GM12874 (cell line): Measurements from ENCODE around the gene SMAD1.

Source experiments
- TF ChIP-seq, protein P1 (sequence below): IDR thresholded peaks from 2 replicates; pipeline ENCODE4 v1.5.1; 2011; ENCODE audit warnings: low read depth, mild to moderate bottlenecking, control low read depth, low read length, moderate library complexity; ENCODE audit not compliant: insufficient read depth

Gene SMAD1

DNA sequence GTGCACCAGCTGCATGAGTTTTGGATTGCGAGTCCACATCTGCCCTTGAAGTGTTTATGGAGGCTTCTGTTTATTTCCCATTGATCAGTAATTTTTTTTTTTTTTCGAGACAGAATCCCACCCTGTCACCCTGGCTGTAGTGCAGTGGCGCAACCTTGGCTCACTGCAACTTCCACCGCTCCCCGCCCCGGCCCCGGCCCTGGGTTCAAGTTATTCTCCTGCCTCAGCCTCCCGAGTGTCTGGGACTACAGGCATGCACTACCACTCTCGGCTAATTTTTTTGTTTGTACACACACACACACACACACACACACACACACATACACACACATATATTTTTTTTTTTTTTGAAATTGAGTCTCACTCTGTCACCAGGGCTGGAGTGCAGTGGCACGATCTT is 46.1 kb downstream of the SMAD1 start:
- TF ChIP-seq, protein P1, sequence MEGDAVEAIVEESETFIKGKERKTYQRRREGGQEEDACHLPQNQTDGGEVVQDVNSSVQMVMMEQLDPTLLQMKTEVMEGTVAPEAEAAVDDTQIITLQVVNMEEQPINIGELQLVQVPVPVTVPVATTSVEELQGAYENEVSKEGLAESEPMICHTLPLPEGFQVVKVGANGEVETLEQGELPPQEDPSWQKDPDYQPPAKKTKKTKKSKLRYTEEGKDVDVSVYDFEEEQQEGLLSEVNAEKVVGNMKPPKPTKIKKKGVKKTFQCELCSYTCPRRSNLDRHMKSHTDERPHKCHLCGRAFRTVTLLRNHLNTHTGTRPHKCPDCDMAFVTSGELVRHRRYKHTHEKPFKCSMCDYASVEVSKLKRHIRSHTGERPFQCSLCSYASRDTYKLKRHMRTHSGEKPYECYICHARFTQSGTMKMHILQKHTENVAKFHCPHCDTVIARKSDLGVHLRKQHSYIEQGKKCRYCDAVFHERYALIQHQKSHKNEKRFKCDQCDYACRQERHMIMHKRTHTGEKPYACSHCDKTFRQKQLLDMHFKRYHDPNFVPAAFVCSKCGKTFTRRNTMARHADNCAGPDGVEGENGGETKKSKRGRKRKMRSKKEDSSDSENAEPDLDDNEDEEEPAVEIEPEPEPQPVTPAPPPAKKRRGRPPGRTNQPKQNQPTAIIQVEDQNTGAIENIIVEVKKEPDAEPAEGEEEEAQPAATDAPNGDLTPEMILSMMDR, result no peak

DNA sequence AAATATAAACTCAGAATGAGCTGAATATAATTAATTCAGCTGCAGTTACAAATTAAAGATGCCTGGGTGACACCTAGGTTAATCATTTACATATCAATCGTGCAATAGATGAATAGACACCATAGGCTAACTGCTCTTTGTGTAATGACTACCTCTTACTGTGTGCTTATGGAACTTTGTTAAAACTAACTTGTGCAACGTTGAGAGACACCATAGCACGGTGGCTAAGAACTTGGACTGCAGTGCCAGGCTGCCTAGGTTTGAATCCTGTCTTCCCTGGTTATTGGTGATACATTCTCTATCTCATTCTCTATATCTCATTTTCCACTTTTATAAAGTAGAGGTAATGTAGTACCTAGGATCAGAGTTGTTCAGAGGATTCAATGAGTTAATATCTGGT is 46.9 kb downstream of the SMAD1 start:
- TF ChIP-seq, protein P1, result no peak

DNA sequence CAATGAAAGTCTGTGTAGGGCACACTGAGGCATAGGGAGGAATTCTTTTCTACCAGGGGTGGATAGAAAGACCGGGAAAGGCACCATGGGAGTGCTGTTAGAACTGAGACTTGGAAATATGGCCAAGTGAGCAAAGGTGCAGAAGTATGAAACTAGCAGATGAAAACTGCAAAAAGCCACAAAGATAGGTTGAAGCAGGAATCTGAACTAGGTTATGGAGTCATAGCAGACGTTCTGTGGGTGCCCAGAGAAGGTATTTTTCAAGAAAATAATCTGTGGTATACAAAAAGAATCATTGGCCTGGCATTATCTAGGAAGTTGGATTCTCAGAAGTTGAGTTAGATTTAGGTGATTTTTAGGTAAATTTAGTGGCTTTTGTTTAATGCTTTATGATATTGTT is 48.5 kb downstream of the SMAD1 start:
- TF ChIP-seq, protein P1, result no peak

DNA sequence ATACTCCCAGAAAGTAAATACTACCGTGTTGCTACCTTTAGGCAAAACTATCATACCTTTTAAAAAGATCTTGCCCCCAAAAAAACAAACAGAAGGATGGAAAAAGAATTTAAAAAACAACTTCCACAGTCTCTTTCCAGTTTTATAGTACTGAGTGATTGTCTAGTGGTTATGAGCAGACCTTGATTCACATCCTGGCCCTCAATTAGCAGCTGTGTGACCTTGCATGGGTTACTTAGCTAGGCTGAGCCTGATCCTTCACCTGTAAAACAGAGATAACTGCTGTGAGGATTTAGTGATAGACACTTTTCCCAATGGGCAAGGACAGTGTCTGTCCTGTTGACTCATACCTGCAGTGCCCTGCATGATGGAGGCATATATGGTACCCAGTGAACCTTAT is 49.0 kb downstream of the SMAD1 start:
- TF ChIP-seq, protein P1, result no peak

DNA sequence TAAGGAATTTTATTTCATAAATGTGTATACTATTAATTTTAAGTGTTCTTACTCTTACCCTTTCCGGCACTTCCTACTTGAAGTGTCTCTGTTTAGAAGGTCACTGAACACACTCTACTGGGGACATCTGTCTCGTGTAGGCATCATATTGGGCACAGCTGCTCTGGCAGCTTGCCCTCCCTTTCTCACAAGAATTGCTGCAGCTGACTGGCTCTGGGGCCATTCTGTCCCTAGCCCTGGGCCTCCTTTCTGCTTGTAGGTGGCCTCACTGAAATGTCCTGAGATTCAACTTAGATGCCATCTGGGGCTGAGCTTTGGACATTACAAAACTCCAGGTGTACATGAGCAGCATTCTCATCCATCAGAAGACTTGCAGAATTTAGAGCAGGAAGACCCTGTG is 49.6 kb downstream of the SMAD1 start:
- TF ChIP-seq, protein P1, result no peak

DNA sequence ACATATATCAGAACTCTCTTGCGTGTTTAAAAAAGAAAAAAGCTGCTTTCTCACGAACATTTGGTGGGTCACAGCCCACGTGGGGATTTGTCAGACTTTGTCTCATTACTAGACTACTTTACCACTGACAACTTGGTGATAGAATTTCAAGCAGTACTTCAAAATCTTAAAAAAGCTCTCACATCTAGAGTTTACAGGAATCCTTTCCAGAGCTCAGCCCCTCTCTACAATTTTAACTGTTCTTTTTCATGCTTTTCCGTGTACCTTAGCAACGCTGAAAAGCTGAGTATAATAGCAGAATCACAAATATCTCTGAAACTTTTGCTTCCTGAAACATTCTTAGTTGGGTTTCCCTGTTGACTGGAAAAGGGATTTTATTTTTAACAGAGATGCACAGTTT is 50.2 kb downstream of the SMAD1 start:
- TF ChIP-seq, protein P1, result no peak

DNA sequence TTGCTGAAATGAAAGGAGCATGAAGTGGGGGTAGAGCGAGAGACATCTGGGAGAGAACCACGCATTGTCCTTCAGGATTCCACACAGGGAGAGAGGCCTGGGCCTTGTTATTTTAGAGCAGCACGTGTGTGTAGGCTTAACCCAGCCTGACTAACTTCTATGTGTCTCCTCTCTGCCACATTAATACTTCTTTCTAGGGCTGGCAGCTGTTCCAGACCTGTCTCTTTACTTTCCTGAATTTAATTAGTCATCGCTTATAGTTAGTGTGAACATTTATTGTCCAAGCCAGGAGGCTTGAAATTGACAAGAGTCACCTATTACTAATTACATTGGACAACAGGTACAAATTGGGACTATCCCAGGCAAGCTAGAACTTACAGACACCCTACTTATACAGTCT is 51.3 kb downstream of the SMAD1 start:
- TF ChIP-seq, protein P1, result no peak

DNA sequence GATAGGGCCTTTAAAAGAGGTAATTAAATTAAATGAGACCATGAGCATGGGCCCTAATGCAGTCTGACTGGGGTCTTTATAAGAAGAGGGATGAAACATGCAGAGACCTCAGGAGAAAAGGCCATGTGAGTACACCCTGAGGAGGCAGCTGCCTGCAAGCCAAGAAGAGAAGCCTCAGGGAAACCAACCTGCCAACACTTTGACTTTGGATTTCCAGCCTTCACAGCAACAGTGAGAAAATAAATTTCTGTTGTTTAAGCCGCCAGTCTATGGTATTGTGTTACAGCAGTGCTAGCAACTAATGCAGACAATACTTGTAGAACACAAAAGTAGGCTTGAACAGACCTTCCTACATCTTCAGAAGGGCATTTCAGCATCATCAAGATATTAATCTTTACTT is 52.3 kb downstream of the SMAD1 start:
- TF ChIP-seq, protein P1, result no peak
